Sigmoid colon (tissue), 7 donors: ENCODE data around the gene R3HDM2. TPM values are rescaled to one million over a fixed set of nuclear protein-coding genes. Genes with fewer than 3 reads are reported as not detected.

Experiments used
- DNase-seq: peaks from one replicate; pipeline ENCODE4 v3.0.0-alpha.2; 2019
- H3K27ac ChIP-seq, 4 donors: fragments of 200-600 bp; sonication (generic); one replicate each; pipeline ENCODE4 v1.5.1; 2016 to 2019; ENCODE audit warnings: mild to moderate bottlenecking in 1 of 4
- H3K27me3 ChIP-seq, 3 donors: fragments of 200-600 bp; sonication (generic); one replicate each; pipeline ENCODE4 v1.5.1; 2019; ENCODE audit warnings: mild to moderate bottlenecking in 1 of 3
- H3K36me3 ChIP-seq, 4 donors: fragments of 200-600 bp; sonication (generic); one replicate each; pipeline ENCODE4 v1.5.1; 2016 to 2019
- H3K4me1 ChIP-seq, 4 donors: fragments of 200-600 bp; sonication (generic); one replicate each; pipeline ENCODE4 v1.5.1; 2017 to 2019
- H3K4me3 ChIP-seq, 4 donors: fragments of 200-600 bp; sonication (generic); one replicate each; pipeline ENCODE4 v1.5.1; 2017 to 2019; ENCODE audit warnings: mild to moderate bottlenecking in 2 of 4, moderate library complexity in 1 of 4
- H3K9me3 ChIP-seq, 4 donors: fragments of 200-600 bp in 3 of 4; sonication (generic) in 3 of 4; one replicate each; pipeline versions ENCODE4 v1.5.1 to v1.6.1; 2013 to 2019
- EP300 ChIP-seq, 4 donors: sonication (generic); formaldehyde crosslinking; IDR thresholded peaks; one replicate each; pipeline ENCODE4 v1.6.1; 2017; ENCODE audit warnings: antibody characterized with exemption in 4 of 4
- POLR2A ChIP-seq, 2 donors: fragments of 450-650 bp; IDR thresholded peaks; one replicate each; pipeline ENCODE4 v1.6.1; 2016; ENCODE audit warnings: antibody characterized with exemption in 2 of 2, mild to moderate bottlenecking in 2 of 2, moderate library complexity in 2 of 2
- POLR2AphosphoS5 ChIP-seq, 4 donors: sonication (generic); formaldehyde crosslinking; IDR thresholded peaks; one replicate each; pipeline ENCODE4 v1.6.1; 2017; ENCODE audit warnings: antibody characterized with exemption in 4 of 4
- WGBS, 2 donors: extraction: QIAGEN DNeasy Blood & Tissue Kit; methylation state at CpG; one replicate each; pipeline ENCODE4 v1.1.7; 2013; 5-methylcytosine and 5-hydroxymethylcytosine counted together
- intact Hi-C: fragments of 100-400 bp; cut with DNase I; formaldehyde crosslinking; loops from one replicate; pipeline ENCODE4 v1.15.1; 2023
- polyA plus RNA-seq, 3 donors: library from polyadenylated mRNA; stranded (reverse); fragments of 200-250 nt; gene quantifications; one replicate each; pipeline ENCODE4 v1.2.3, GENCODE V29; 2013
- small RNA-seq, 3 donors: library from RNA; depleted of rRNA; stranded (forward); fragments of <200 nt; gene quantifications; one replicate each; pipeline ENCODE3, GENCODE V24; 2016
- total RNA-seq, 4 donors: library from RNA; depleted of rRNA; stranded (reverse); fragments of >200 nt; gene quantifications; one replicate each; pipeline ENCODE4 v1.1.0, GENCODE V29; 2016
- TF ChIP-seq, protein P1 (sequence below), 4 experiments: fragments of 450-650 bp in 3 of 4; fragments of 200-600 bp in 1 of 4; IDR thresholded peaks; one replicate each; pipeline ENCODE4 v1.5.1; 2016 to 2019; ENCODE audit warnings: antibody characterized with exemption in 4 of 4, mild to moderate bottlenecking in 3 of 4, moderate library complexity in 2 of 4
- donor health status: healthy with polysubstance abuse.
- donor health status: Bipolar disorder and iron deficiency.
- donor health status: healthy.

R3HDM2 gene
- total and polyA plus RNA-seq, 7 donors = 10.9 to 37.7 (median 28.3) TPM

DNA sequence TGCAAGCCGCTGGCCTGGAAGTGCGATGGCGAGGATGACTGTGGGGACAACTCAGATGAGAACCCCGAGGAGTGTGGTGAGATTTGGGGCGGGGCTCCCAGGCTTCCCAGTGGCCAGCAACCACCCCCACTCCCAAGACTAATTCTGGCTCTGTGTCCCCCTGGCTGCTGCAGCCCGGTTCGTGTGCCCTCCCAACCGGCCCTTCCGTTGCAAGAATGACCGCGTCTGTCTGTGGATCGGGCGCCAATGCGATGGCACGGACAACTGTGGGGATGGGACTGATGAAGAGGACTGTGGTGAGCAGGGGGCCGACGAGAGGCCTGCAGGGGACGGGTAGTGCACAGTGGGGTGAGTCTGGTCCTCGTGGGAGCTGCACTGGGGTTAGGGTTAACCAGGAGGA lies 226.4 kb downstream of the R3HDM2 start:
- no peak overlapping the region for H3K27ac ChIP-seq
- H3K36me3 ChIP-seq = peaks cover 73 to 98% (median 83%) of the 10 kb centered on the region in 4 donors
- intact Hi-C loops = no loop called here

DNA sequence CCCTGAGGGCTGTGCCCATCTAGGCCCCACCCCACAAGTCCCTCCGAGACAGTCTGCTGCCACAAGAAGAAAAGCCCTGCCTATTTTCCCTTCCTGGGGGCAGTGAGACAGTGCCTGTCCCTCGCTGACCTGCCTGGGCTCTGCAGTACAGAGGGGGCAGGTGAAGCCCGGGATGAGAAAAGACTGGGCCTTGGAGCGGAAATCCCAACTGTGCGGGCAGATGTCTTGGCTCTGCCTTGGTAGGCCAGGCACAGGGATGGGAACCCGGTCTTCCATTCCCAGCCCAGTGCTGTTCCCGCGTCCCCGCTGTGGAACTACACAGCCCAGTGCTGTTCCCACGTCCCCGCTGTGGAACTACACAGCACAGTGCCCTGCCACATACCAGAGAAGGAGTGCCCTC lies 227.1 kb downstream of the R3HDM2 start:
- no peak for TF ChIP-seq EP300 (IDR thresholded peaks at IDR 0.05)
- intact Hi-C loops = no loop called here
- DNase-seq = no peak
- H3K36me3 ChIP-seq = peaks cover 79 to 98% (median 86%) of the 10 kb centered on the region in 4 donors
- no peaks in the 10 kb centered on the region for H3K27me3 ChIP-seq
- H3K4me1 ChIP-seq = no peaks in the 10 kb centered on the region
- no peaks in the 10 kb centered on the region for H3K9me3 ChIP-seq
- H3K27ac ChIP-seq = no peak overlapping the region
- H3K4me3 ChIP-seq = no peak overlapping the region
- 86 to 90% methylated on average over 11 of the region's 11 CpGs for WGBS, 2 donors

More for the DNA sequence above, 226.4 kb downstream of the R3HDM2 start:
- TF ChIP-seq EP300 (IDR thresholded peaks at IDR 0.05) = no peak
- no peak for TF ChIP-seq POLR2A (IDR thresholded peaks at IDR 0.05)
- no peak for TF ChIP-seq POLR2AphosphoS5 (IDR thresholded peaks at IDR 0.05)
- TF ChIP-seq, protein P1, sequence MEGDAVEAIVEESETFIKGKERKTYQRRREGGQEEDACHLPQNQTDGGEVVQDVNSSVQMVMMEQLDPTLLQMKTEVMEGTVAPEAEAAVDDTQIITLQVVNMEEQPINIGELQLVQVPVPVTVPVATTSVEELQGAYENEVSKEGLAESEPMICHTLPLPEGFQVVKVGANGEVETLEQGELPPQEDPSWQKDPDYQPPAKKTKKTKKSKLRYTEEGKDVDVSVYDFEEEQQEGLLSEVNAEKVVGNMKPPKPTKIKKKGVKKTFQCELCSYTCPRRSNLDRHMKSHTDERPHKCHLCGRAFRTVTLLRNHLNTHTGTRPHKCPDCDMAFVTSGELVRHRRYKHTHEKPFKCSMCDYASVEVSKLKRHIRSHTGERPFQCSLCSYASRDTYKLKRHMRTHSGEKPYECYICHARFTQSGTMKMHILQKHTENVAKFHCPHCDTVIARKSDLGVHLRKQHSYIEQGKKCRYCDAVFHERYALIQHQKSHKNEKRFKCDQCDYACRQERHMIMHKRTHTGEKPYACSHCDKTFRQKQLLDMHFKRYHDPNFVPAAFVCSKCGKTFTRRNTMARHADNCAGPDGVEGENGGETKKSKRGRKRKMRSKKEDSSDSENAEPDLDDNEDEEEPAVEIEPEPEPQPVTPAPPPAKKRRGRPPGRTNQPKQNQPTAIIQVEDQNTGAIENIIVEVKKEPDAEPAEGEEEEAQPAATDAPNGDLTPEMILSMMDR (IDR thresholded peaks at IDR 0.05) = no peak
- Histone ChIP-seq H3K27me3 (no peaks in the 10 kb centered on the region), H3K4me1 (no peaks in the 10 kb centered on the region), H3K4me3 (no peak overlapping the region), H3K9me3 (no peaks in the 10 kb centered on the region)
- DNase-seq = no peak
- WGBS, 2 donors = 92 to 93% methylated on average over 19 of the region's 19 CpGs

Small RNA genes within 50 kb of the gene (small RNA-seq; reads per million reads assigned to genes)
- gene RNU6-879P = 0 reads per million in 3 donors

Other genes starting within 250 kb of the R3HDM2 start
- not detected for gene NXPH4, start 214.2 kb downstream of the R3HDM2 start, total RNA-seq
- under 1 TPM in 1 of 3 donors, not detected in 2; 0.13 TPM for gene NXPH4, start 214.2 kb downstream of the R3HDM2 start, polyA plus RNA-seq
- 10 to 100 TPM; 24.6 to 52.2 (median 34.5) TPM for gene SHMT2, start 201.3 kb downstream of the R3HDM2 start, total RNA-seq
- 100 to 1,000 TPM in 1 of 3 donors, 10 to 100 TPM in 2; 26.6 to 100 (median 29.4) TPM for gene SHMT2, start 201.3 kb downstream of the R3HDM2 start, polyA plus RNA-seq
- 1 to 10 TPM in 3 of 4 donors, under 1 TPM in 1; 0.41 to 2.8 (median 1.8) TPM for gene STAC3, start 179.9 kb downstream of the R3HDM2 start, total RNA-seq
- gene STAC3, start 179.9 kb downstream of the R3HDM2 start, polyA plus RNA-seq = 1 to 10 TPM; 1.2 to 4.6 (median 1.8) TPM
- gene INHBC, start 3.7 kb upstream of the R3HDM2 start, total RNA-seq = not detected
- not detected for gene INHBC, start 3.7 kb upstream of the R3HDM2 start, polyA plus RNA-seq
- gene INHBE, start 24.3 kb upstream of the R3HDM2 start, total RNA-seq = under 1 TPM in 1 of 4 donors, not detected in 3; 0.36 TPM
- gene INHBE, start 24.3 kb upstream of the R3HDM2 start, polyA plus RNA-seq = under 1 TPM in 1 of 3 donors, not detected in 2; 0.09 TPM
- 1 to 10 TPM in 2 of 4 donors, under 1 TPM in 1, not detected in 1; 0.71 to 3.9 (median 1.8) TPM for gene GLI1, start 28.7 kb upstream of the R3HDM2 start, total RNA-seq
- gene GLI1, start 28.7 kb upstream of the R3HDM2 start, polyA plus RNA-seq = 1 to 10 TPM in 1 of 3 donors, under 1 TPM in 1, not detected in 1; 0.60 to 1.5 TPM
- gene ARHGAP9, start 48.8 kb upstream of the R3HDM2 start, total RNA-seq = 10 to 100 TPM in 1 of 4 donors, 1 to 10 TPM in 3; 4.3 to 16.3 (median 6.8) TPM
- 10 to 100 TPM in 1 of 3 donors, 1 to 10 TPM in 2; 4.9 to 54.7 (median 6.6) TPM for gene ARHGAP9, start 48.8 kb upstream of the R3HDM2 start, polyA plus RNA-seq
- 10 to 100 TPM; 46.6 to 56.3 (median 53.2) TPM for gene MARS1, start 57.0 kb upstream of the R3HDM2 start, total RNA-seq
- 10 to 100 TPM; 22.9 to 86.2 (median 25.8) TPM for gene MARS1, start 57.0 kb upstream of the R3HDM2 start, polyA plus RNA-seq
- 10 to 100 TPM; 30.7 to 48.5 (median 40.7) TPM for gene DDIT3, start 89.5 kb upstream of the R3HDM2 start, total RNA-seq
- gene DDIT3, start 89.5 kb upstream of the R3HDM2 start, polyA plus RNA-seq = 10 to 100 TPM; 42.3 to 52.9 (median 46.7) TPM
- 10 to 100 TPM; 13.5 to 23.5 (median 16.0) TPM for gene MBD6, start 91.8 kb upstream of the R3HDM2 start, total RNA-seq
- 10 to 100 TPM; 16.2 to 52.8 (median 17.1) TPM for gene MBD6, start 91.8 kb upstream of the R3HDM2 start, polyA plus RNA-seq
- gene DCTN2, start 116.1 kb upstream of the R3HDM2 start, total RNA-seq = 100 to 1,000 TPM; 118 to 194 (median 141) TPM
- 100 to 1,000 TPM; 141 to 204 (median 172) TPM for gene DCTN2, start 116.1 kb upstream of the R3HDM2 start, polyA plus RNA-seq
- 1 to 10 TPM; 3.6 to 8.9 (median 6.9) TPM for gene KIF5A, start 119.0 kb upstream of the R3HDM2 start, total RNA-seq
- gene KIF5A, start 119.0 kb upstream of the R3HDM2 start, polyA plus RNA-seq = 1 to 10 TPM in 1 of 3 donors, under 1 TPM in 2; under 0.01 to 3.5 (median 0.46) TPM
- 10 to 100 TPM; 13.3 to 22.8 (median 18.4) TPM for gene PIP4K2C, start 160.1 kb upstream of the R3HDM2 start, total RNA-seq
- 10 to 100 TPM; 21.0 to 30.5 (median 28.6) TPM for gene PIP4K2C, start 160.1 kb upstream of the R3HDM2 start, polyA plus RNA-seq
- 10 to 100 TPM; 42.9 to 68.4 (median 50.7) TPM for gene DTX3, start 173.8 kb upstream of the R3HDM2 start, total RNA-seq
- 10 to 100 TPM in 1 of 3 donors, 1 to 10 TPM in 2; 1.2 to 12.5 (median 8.4) TPM for gene DTX3, start 173.8 kb upstream of the R3HDM2 start, polyA plus RNA-seq
- 100 to 1,000 TPM in 3 of 4 donors, 10 to 100 TPM in 1; 99.4 to 140 (median 113) TPM for gene ARHGEF25, start 180.4 kb upstream of the R3HDM2 start, total RNA-seq
- gene ARHGEF25, start 180.4 kb upstream of the R3HDM2 start, polyA plus RNA-seq = 10 to 100 TPM in 2 of 3 donors, 1 to 10 TPM in 1; 5.8 to 22.8 (median 18.2) TPM
- 1 to 10 TPM in 3 of 4 donors, under 1 TPM in 1; 0.99 to 4.4 (median 3.3) TPM for gene B4GALNT1, start 202.2 kb upstream of the R3HDM2 start, total RNA-seq
- 1 to 10 TPM in 1 of 3 donors, not detected in 2; 2.7 TPM for gene B4GALNT1, start 202.2 kb upstream of the R3HDM2 start, polyA plus RNA-seq